Measurements from ENCODE around the gene PHF3.

PHF3 gene

GRCh38 chr6:63637865-63638445 is 2.4 kb downstream of the PHF3 start:
- Mint-ChIP-seq H3K4me1 (peaks cover 47% of the 10 kb centered on the region), H3K36me3 (ENCODE audit: low read depth) (peaks cover 6% of the 10 kb centered on the region), H3K27ac (peak overlapping the region in 2 of 3 experiments; percentile 95 to 98), H3K9me3 (no peaks in the 10 kb centered on the region), H3K27me3 (ENCODE audit: low read depth) (no peaks in the 10 kb centered on the region), H3K4me3 (peak overlapping the region; percentile 98 to 100 (median 100))
- TF ChIP-seq, protein P1, sequence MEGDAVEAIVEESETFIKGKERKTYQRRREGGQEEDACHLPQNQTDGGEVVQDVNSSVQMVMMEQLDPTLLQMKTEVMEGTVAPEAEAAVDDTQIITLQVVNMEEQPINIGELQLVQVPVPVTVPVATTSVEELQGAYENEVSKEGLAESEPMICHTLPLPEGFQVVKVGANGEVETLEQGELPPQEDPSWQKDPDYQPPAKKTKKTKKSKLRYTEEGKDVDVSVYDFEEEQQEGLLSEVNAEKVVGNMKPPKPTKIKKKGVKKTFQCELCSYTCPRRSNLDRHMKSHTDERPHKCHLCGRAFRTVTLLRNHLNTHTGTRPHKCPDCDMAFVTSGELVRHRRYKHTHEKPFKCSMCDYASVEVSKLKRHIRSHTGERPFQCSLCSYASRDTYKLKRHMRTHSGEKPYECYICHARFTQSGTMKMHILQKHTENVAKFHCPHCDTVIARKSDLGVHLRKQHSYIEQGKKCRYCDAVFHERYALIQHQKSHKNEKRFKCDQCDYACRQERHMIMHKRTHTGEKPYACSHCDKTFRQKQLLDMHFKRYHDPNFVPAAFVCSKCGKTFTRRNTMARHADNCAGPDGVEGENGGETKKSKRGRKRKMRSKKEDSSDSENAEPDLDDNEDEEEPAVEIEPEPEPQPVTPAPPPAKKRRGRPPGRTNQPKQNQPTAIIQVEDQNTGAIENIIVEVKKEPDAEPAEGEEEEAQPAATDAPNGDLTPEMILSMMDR (IDR thresholded peaks at IDR 0.05; ENCODE audit: unreplicated experiment in 3 of 3): no peak

- Mint-ChIP-seq H3K36me3 (ENCODE audit: low read depth) (peaks cover 6% of the 10 kb centered on the region), H3K9me3 (no peaks in the 10 kb centered on the region), H3K27me3 (ENCODE audit: low read depth) (no peaks in the 10 kb centered on the region), H3K4me1 (peaks cover 46% of the 10 kb centered on the region), H3K27ac (no peak overlapping the region), H3K4me3 (peak overlapping the region in 2 of 3 experiments; percentile 14 to 32)
- TF ChIP-seq, protein P1 (IDR thresholded peaks at IDR 0.05; ENCODE audit: unreplicated experiment in 3 of 3): no peak
These were observed 4.5 kb downstream of the PHF3 start for GRCh38 chr6:63640062-63640461.

DNA sequence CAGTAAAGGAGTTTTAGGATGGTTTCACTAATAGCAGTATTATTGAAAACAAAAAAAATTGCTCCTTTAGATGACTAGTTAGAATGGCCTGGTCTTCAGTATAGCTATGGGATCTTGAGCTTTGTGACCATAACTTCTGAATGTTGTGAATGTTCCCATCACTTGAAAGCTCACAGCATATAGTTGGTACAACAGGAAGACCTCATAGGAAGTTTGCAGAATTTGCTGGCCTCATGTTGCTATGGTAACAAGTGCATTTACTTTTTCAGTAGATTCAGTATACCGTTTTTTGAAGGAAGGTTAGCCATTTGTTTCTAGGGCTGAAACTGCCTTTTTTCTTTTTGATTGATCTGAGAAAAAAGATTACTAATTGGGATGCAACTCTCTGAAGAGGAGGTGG is 8.3 kb downstream of the PHF3 start:
- Mint-ChIP-seq H3K4me1 (peaks cover 22% of the 10 kb centered on the region), H3K9me3 (no peaks in the 10 kb centered on the region), H3K4me3 (no peak overlapping the region), H3K27ac (no peak overlapping the region), H3K36me3 (ENCODE audit: low read depth) (peaks cover 9% of the 10 kb centered on the region), H3K27me3 (ENCODE audit: low read depth) (no peaks in the 10 kb centered on the region)
- TF ChIP-seq, protein P1 (IDR thresholded peaks at IDR 0.05; ENCODE audit: unreplicated experiment in 3 of 3): no peak

- no peak overlapping the region for H3K4me3 Mint-ChIP-seq
- peaks cover 9% of the 10 kb centered on the region for H3K36me3 Mint-ChIP-seq (ENCODE audit: low read depth)
- H3K4me1 Mint-ChIP-seq: peaks cover 15% of the 10 kb centered on the region
- H3K27me3 Mint-ChIP-seq (ENCODE audit: low read depth): no peaks in the 10 kb centered on the region
- TF ChIP-seq, protein P1 (IDR thresholded peaks at IDR 0.05; ENCODE audit: unreplicated experiment in 3 of 3): no peak
- no peaks in the 10 kb centered on the region for H3K9me3 Mint-ChIP-seq
- H3K27ac Mint-ChIP-seq: no peak overlapping the region
These were observed 9.2 kb downstream of the PHF3 start for GRCh38 chr6:63644668-63645326.

- no peaks in the 10 kb centered on the region for H3K27me3 Mint-ChIP-seq (ENCODE audit: low read depth)
- no peak overlapping the region for H3K4me3 Mint-ChIP-seq
- peaks cover 25% of the 10 kb centered on the region for H3K9me3 Mint-ChIP-seq
- peaks cover 4% of the 10 kb centered on the region for H3K4me1 Mint-ChIP-seq
- TF ChIP-seq, protein P1 (IDR thresholded peaks at IDR 0.05; ENCODE audit: unreplicated experiment in 3 of 3): no peak
- peaks cover 40% of the 10 kb centered on the region for H3K36me3 Mint-ChIP-seq (ENCODE audit: low read depth)
- H3K27ac Mint-ChIP-seq: no peak overlapping the region
These were observed 13.7 kb downstream of the PHF3 start for GRCh38 chr6:63649269-63649668.

GRCh38 chr6:63649847-63650265 is 14.3 kb downstream of the PHF3 start:
- Mint-ChIP-seq H3K36me3 (ENCODE audit: low read depth) (peaks cover 42% of the 10 kb centered on the region), H3K4me1 (no peaks in the 10 kb centered on the region), H3K27ac (no peak overlapping the region), H3K9me3 (peaks cover 25% of the 10 kb centered on the region), H3K4me3 (no peak overlapping the region), H3K27me3 (ENCODE audit: low read depth) (no peaks in the 10 kb centered on the region)
- TF ChIP-seq, protein P1 (IDR thresholded peaks at IDR 0.05; ENCODE audit: unreplicated experiment in 3 of 3): no peak

All from nephron (organoid).